SK-N-SH (cell line): ENCODE results near the gene RNPEPL1. TPM values are rescaled to one million over a fixed set of nuclear protein-coding genes. Genes with fewer than 3 reads are reported as not detected.
"Not testable (repeated sequence)": the region's sequence is repeated elsewhere in the genome, so short reads cannot be mapped to it uniquely, and the experiment has no call there.

Experiments used
- CTCF ChIA-PET: fragments of 300-600, 350-600 bp; formaldehyde crosslinking; extraction: SDS; loops from one replicate; lab custom pipeline; 2021; lab: Yijun Ruan, JAX
- POLR2A ChIA-PET: fragments of 350-600 bp; sonication (Branson Sonifier 250); formaldehyde crosslinking; extraction: SDS; loops from one replicate; lab custom pipeline; 2020; ENCODE audit warnings: antibody characterized with exemption, inconsistent platforms; lab: Yijun Ruan, JAX
- DNase-seq: peaks from one replicate; pipeline ENCODE4 v3.0.0; 2012
- H2AFZ ChIP-seq: fragments of 200-600 bp; sonication (generic); 2 replicates; pipeline ENCODE4 v1.8.1; 2016; ENCODE audit warnings: antibody characterized with exemption, mild to moderate bottlenecking, low read depth
- H3F3A ChIP-seq: fragments of 200-600 bp; sonication (generic); replicated peaks from 2 replicates; pipeline ENCODE3; 2016; ENCODE audit warnings: antibody characterized with exemption, mild to moderate bottlenecking; ENCODE audit not compliant: insufficient read depth
- H3K27ac ChIP-seq, 2 experiments: fragments of 200-500 bp in 1 of 2; fragments of 200-600 bp in 1 of 2; sonication (Bioruptor generic) in 1 of 2; sonication (generic), shearing (Covaris generic) in 1 of 2; 2 replicates each; pipeline versions ENCODE4 v1.5.1 to v1.6.1; 2014 to 2016; ENCODE audit warnings: low read depth in 2 of 2, inconsistent platforms in 1 of 2, low read length in 1 of 2, mild to moderate bottlenecking in 1 of 2, mixed read lengths in 1 of 2
- H3K27me3 ChIP-seq: fragments of 200-600 bp; sonication (generic), shearing (Covaris generic); 2 replicates; pipeline ENCODE4 v1.6.1; 2016; ENCODE audit warnings: mixed run types; ENCODE audit not compliant: insufficient read depth
- H3K36me3 ChIP-seq, 2 experiments: fragments of 200-500 bp in 1 of 2; fragments of 200-600 bp in 1 of 2; sonication (Bioruptor generic) in 1 of 2; sonication (generic) in 1 of 2; replicated peaks in 1 of 2; 2 replicates each; pipeline versions ENCODE3 to v1.5.1; 2014 to 2016; ENCODE audit warnings: low read length in 1 of 2, mild to moderate bottlenecking in 1 of 2; ENCODE audit not compliant: insufficient read depth in 2 of 2, control insufficient read depth in 1 of 2
- H3K4me1 ChIP-seq, 2 experiments: fragments of 200-500 bp in 1 of 2; fragments of 200-600 bp in 1 of 2; sonication (Bioruptor generic) in 1 of 2; sonication (generic), shearing (Covaris generic) in 1 of 2; 2 replicates each; pipeline versions ENCODE4 v1.5.1 to v1.6.1; 2014 to 2016; ENCODE audit warnings: low read depth in 1 of 2, low read length in 1 of 2, mixed run types in 1 of 2; ENCODE audit not compliant: insufficient read depth in 2 of 2, control insufficient read depth in 1 of 2
- H3K4me2 ChIP-seq: fragments of 200-600 bp; sonication (generic), shearing (Covaris generic); 2 replicates; pipeline ENCODE4 v1.6.1; 2017; ENCODE audit warnings: mixed run types
- H3K4me3 ChIP-seq, 2 experiments: fragments of 200-500 bp in 1 of 2; fragments of 200-600 bp in 1 of 2; sonication (Bioruptor generic) in 1 of 2; sonication (generic), shearing (Covaris generic) in 1 of 2; 2 replicates each; pipeline versions ENCODE4 v1.5.1 to v1.8.1; 2014 to 2016; ENCODE audit warnings: low read depth in 2 of 2, inconsistent platforms in 1 of 2, low read length in 1 of 2, mild to moderate bottlenecking in 1 of 2, mixed read lengths in 1 of 2, moderate library complexity in 1 of 2
- H3K79me2 ChIP-seq: fragments of 200-600 bp; sonication (generic); 2 replicates; pipeline ENCODE4 v1.8.1; 2017; ENCODE audit warnings: mild to moderate bottlenecking; ENCODE audit not compliant: insufficient read depth
- H3K9ac ChIP-seq: fragments of 200-600 bp; sonication (generic); 2 replicates; pipeline ENCODE4 v1.6.1; 2017; ENCODE audit warnings: mixed run types
- H3K9me2 ChIP-seq: fragments of 200-600 bp; sonication (generic); 2 replicates; pipeline ENCODE4 v1.6.1; 2017; ENCODE audit warnings: mixed run types
- H3K9me3 ChIP-seq: fragments of 200-600 bp; sonication (generic); 2 replicates; pipeline ENCODE4 v1.6.1; 2017; ENCODE audit warnings: mixed run types, mild to moderate bottlenecking, moderate library complexity
- H4K20me1 ChIP-seq: fragments of 200-600 bp; sonication (generic); 2 replicates; pipeline ENCODE4 v1.6.1; 2017; ENCODE audit warnings: mild to moderate bottlenecking, mixed run types; ENCODE audit not compliant: insufficient read depth
- CHD2 ChIP-seq: fragments of 150-350 bp; IDR thresholded peaks from 2 replicates; pipeline ENCODE4 v1.6.1; 2018; ENCODE audit warnings: low read length; ENCODE audit not compliant: partially characterized antibody
- EP300 ChIP-seq, 2 experiments: IDR thresholded peaks; 2 replicates each; pipeline versions ENCODE4 v1.4.0 to v1.6.1; 2012; ENCODE audit warnings: borderline replicate concordance in 1 of 2, low read depth in 1 of 2, low read length in 1 of 2
- GABPA ChIP-seq: IDR thresholded peaks from 2 replicates; pipeline ENCODE4 v1.4.0; 2012; ENCODE audit warnings: low read depth, mild to moderate bottlenecking
- JUND ChIP-seq: IDR thresholded peaks from 2 replicates; pipeline ENCODE4 v1.4.0; 2012
- MEF2A ChIP-seq: IDR thresholded peaks from 2 replicates; pipeline ENCODE4 v1.4.0; 2012; ENCODE audit warnings: low read depth, borderline replicate concordance
- POLR2AphosphoS5 ChIP-seq: IDR thresholded peaks from 2 replicates; pipeline ENCODE4 v1.6.1; 2012; ENCODE audit warnings: low read depth, low read length
- RAD21 ChIP-seq: IDR thresholded peaks from 2 replicates; pipeline ENCODE4 v1.6.1; 2012; ENCODE audit warnings: mild to moderate bottlenecking, low read length
- SMC3 ChIP-seq: IDR thresholded peaks from 2 replicates; pipeline ENCODE4 v1.6.1; 2012; ENCODE audit warnings: low read depth, low read length, improper control_type of control experiment
- TAF1 ChIP-seq: IDR thresholded peaks from 2 replicates; pipeline ENCODE4 v1.6.1; 2012; ENCODE audit warnings: low read depth, mild to moderate bottlenecking, low read length, moderate library complexity, borderline replicate concordance
- YY1 ChIP-seq: IDR thresholded peaks from 2 replicates; pipeline ENCODE4 v1.4.0; 2012; ENCODE audit warnings: low read depth, mild to moderate bottlenecking
- ZBTB33 ChIP-seq: IDR thresholded peaks from 2 replicates; pipeline ENCODE4 v1.4.0; 2012; ENCODE audit warnings: low read depth, borderline replicate concordance
- WGBS: methylation state at CpG from one replicate; pipeline ENCODE4 v1.1.6; 2017; ENCODE audit warnings: low lambda C conversion rate; 5-methylcytosine and 5-hydroxymethylcytosine counted together
- polyA plus RNA-seq, 3 experiments: library from polyadenylated mRNA; depleted of rRNA; stranded (reverse); fragments of >200 nt; gene quantifications; 2 replicates each; pipeline ENCODE4 v1.2.3, GENCODE V29; 2012
- TF ChIP-seq, protein P1 (sequence below): IDR thresholded peaks from 2 replicates; pipeline ENCODE4 v1.6.1; 2012; ENCODE audit warnings: mild to moderate bottlenecking, low read depth, low read length, moderate library complexity
- TF ChIP-seq, protein P2 (sequence below): IDR thresholded peaks from 2 replicates; pipeline ENCODE4 v1.4.0; 2012; ENCODE audit warnings: low read depth, borderline replicate concordance

Gene RNPEPL1
- polyA plus RNA-seq, 1 of the 3 experiments (the other 2 are of a cell fraction): 14.3 TPM

DNA sequence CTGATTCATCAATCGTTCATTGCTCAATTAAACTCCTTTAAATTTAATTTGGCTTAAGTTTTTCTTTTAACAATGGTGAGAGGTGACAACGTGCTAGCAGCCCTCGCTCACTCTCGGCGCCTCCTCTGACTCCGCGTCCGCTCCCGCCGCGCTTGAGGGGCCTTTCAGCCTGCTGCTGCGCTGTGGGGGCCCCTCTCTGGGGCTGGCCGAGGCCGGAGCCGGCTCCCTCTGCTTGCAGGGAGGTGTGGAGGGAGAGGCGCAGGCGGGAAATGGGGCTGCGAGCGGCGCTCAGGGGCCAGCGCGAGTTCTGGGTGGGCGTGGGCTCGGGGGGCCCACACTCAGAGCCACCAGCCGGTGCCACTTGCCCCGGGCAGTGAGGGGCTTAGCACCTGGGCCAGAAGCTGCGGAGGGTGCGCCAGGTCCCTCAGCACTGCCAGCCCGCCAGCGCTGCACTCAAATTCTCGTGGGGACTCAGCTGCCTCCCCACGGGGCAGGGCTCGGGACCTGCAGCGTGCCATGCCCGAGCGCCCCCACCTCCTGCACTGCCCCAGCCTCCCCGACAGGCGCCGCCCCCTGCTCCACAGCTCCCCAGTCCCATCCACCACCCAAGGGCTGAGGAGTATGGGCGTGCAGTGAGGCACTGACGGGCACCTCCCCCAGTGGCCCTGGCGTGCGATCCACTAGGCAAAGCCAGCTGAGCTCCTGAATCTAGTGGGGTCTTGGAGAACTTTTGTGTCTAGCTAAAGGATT is 30.1 kb upstream of the RNPEPL1 start (continued):
- TF ChIP-seq, protein P1, sequence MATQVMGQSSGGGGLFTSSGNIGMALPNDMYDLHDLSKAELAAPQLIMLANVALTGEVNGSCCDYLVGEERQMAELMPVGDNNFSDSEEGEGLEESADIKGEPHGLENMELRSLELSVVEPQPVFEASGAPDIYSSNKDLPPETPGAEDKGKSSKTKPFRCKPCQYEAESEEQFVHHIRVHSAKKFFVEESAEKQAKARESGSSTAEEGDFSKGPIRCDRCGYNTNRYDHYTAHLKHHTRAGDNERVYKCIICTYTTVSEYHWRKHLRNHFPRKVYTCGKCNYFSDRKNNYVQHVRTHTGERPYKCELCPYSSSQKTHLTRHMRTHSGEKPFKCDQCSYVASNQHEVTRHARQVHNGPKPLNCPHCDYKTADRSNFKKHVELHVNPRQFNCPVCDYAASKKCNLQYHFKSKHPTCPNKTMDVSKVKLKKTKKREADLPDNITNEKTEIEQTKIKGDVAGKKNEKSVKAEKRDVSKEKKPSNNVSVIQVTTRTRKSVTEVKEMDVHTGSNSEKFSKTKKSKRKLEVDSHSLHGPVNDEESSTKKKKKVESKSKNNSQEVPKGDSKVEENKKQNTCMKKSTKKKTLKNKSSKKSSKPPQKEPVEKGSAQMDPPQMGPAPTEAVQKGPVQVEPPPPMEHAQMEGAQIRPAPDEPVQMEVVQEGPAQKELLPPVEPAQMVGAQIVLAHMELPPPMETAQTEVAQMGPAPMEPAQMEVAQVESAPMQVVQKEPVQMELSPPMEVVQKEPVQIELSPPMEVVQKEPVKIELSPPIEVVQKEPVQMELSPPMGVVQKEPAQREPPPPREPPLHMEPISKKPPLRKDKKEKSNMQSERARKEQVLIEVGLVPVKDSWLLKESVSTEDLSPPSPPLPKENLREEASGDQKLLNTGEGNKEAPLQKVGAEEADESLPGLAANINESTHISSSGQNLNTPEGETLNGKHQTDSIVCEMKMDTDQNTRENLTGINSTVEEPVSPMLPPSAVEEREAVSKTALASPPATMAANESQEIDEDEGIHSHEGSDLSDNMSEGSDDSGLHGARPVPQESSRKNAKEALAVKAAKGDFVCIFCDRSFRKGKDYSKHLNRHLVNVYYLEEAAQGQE: no peak
- no peak for TF ChIP-seq RAD21
- TF ChIP-seq YY1: no peak
- TF ChIP-seq GABPA: no peak
- TF ChIP-seq, protein P2, sequence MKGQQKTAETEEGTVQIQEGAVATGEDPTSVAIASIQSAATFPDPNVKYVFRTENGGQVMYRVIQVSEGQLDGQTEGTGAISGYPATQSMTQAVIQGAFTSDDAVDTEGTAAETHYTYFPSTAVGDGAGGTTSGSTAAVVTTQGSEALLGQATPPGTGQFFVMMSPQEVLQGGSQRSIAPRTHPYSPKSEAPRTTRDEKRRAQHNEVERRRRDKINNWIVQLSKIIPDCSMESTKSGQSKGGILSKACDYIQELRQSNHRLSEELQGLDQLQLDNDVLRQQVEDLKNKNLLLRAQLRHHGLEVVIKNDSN: no peak
- TF ChIP-seq POLR2AphosphoS5: no peak

- CTCF ChIA-PET, H3K27me3 ChIP-seq, H3K4me3 ChIP-seq, H3K9me3 ChIP-seq, H3K9me2 ChIP-seq, H3F3A ChIP-seq, H3K9ac ChIP-seq, H3K27ac ChIP-seq, H3K4me1 ChIP-seq, H4K20me1 ChIP-seq, H2AFZ ChIP-seq, H3K4me2 ChIP-seq, H3K79me2 ChIP-seq, DNase-seq, POLR2A ChIA-PET: not testable (repeated sequence)
- 98% methylated on average over 17 of the region's 17 CpGs for WGBS
- H3K36me3 ChIP-seq: peaks cover 7 to 19% of the 10 kb centered on the region in 2 experiments
These were observed 29.2 kb upstream of the RNPEPL1 start for GRCh38 chr2:240539101-240539500.

- Histone ChIP-seq H3K27ac (no peak overlapping the region), H3K9ac (no peak overlapping the region), H3K4me2 (no peak overlapping the region), H4K20me1 (no peaks in the 10 kb centered on the region), H3K36me3 (peaks cover 7 to 19% of the 10 kb centered on the region in 2 experiments), H3K4me3 (no peak overlapping the region), H3K9me3 (no peaks in the 10 kb centered on the region), H3K27me3 (no peaks in the 10 kb centered on the region), H3K4me1 (no peaks in the 10 kb centered on the region), H3K9me2 (no peaks in the 10 kb centered on the region), H3K79me2 (no peaks in the 10 kb centered on the region; the same call in 1 of the 2 replicates), H3F3A (no peaks in the 10 kb centered on the region), H2AFZ (no peak overlapping the region)
- ChIA-PET CTCF (no interaction called here), POLR2A (no interaction called here)
- no peak for DNase-seq
- TF ChIP-seq EP300 (IDR thresholded peaks at IDR 0.05; ENCODE audit: borderline replicate concordance in 1 of 2, low read depth in 1 of 2, low read length in 1 of 2): no peak
- no peak for TF ChIP-seq MEF2A
- TF ChIP-seq SMC3: no peak
- TF ChIP-seq GABPA: no peak
- no peak for TF ChIP-seq ZBTB33
- no peak for TF ChIP-seq TAF1
- TF ChIP-seq CHD2: no peak
- TF ChIP-seq JUND: no peak
- TF ChIP-seq, protein P1: no peak
These were observed 28.4 kb upstream of the RNPEPL1 start for GRCh38 chr2:240539906-240540305.
